ENCODE measurements around the gene GAB2.

GAB2 gene

GRCh38 chr11:78428773-78429172, 11.2 kb upstream of the GAB2 start:
- intact Hi-C loops (cut with DNase I), result no loop called here
- no peak for DNase-seq

GRCh38 chr11:78428266-78428636, 10.6 kb upstream of the GAB2 start:
- DNase-seq, result no peak
- intact Hi-C loops (cut with DNase I), result no loop called here

GRCh38 chr11:78427615-78428265, 10.1 kb upstream of the GAB2 start:
- DNase-seq, result no peak
- intact Hi-C loops (cut with DNase I), result no loop called here

- intact Hi-C loops (cut with DNase I), result no loop called here
- no peak for DNase-seq
Measured at GRCh38 chr11:78426845-78427244, 9.2 kb upstream of the GAB2 start.

GRCh38 chr11:78425399-78426070, 7.9 kb upstream of the GAB2 start:
- intact Hi-C loops (cut with DNase I), result no loop called here
- no peak for DNase-seq

- intact Hi-C loops (cut with DNase I), result loop anchor here (5.0 kb wide), 1 partner anchor 138 kb away; no protein-coding TSS in a partner anchor
- DNase-seq, result peak in 1 of 10 donors; percentile 22
Measured at GRCh38 chr11:78424334-78425270, 7.0 kb upstream of the GAB2 start.

- intact Hi-C loops (cut with DNase I), result loop anchor here (5.0 kb wide), 1 partner anchor 139 kb away; no protein-coding TSS in a partner anchor
Measured at GRCh38 chr11:78423241-78423640, 5.6 kb upstream of the GAB2 start.

GRCh38 chr11:78420796-78421209, 3.2 kb upstream of the GAB2 start:
- peak in 3 of 10 donors; percentile 28 to 85 (median 62) for DNase-seq

More at GRCh38 chr11:78423241-78423640, 5.6 kb upstream of the GAB2 start:
- no peak for DNase-seq

GRCh38 chr11:78420255-78420764, 2.7 kb upstream of the GAB2 start:
- intact Hi-C loops (cut with DNase I), result loop anchor here (1.0 to 5.0 kb wide), 2 partner anchors 142 to 193 kb away; no protein-coding TSS in a partner anchor
- peak; percentile 45 to 96 (median 80) for DNase-seq

More at GRCh38 chr11:78420796-78421209, 3.2 kb upstream of the GAB2 start:
- intact Hi-C loops (cut with DNase I), result loop anchor here (1.0 to 5.0 kb wide), 2 partner anchors 141 to 194 kb away; no protein-coding TSS in a partner anchor

GRCh38 chr11:78419327-78419726, 1.7 kb upstream of the GAB2 start:
- intact Hi-C loops (cut with DNase I), result loop anchor here (5.0 kb wide), 2 partner anchors 67 to 153 kb away; partner anchors contain the start of gene NARS2
- peak in 1 of 10 donors; percentile 25 for DNase-seq

GRCh38 chr11:78418584-78419211, 1.1 kb upstream of the GAB2 start:
- intact Hi-C loops (cut with DNase I), result loop anchor here (5.0 kb wide), 2 partner anchors 66 to 154 kb away; partner anchors contain the start of gene NARS2
- no peak for DNase-seq

GRCh38 chr11:78417888-78418583, 416 bp upstream of the GAB2 start:
- intact Hi-C loops (cut with DNase I), result loop anchor here (5.0 kb wide), 2 partner anchors 66 to 154 kb away; partner anchors contain the start of gene NARS2
- peak; percentile 66 to 98 (median 84) for DNase-seq

- peak; percentile 69 to 97 (median 85) for DNase-seq
- intact Hi-C loops (cut with DNase I), result loop anchor here (5.0 kb wide), 2 partner anchors 64 to 156 kb away; partner anchors contain the start of gene NARS2
Measured at GRCh38 chr11:78416285-78417174, 1.1 kb downstream of the GAB2 start.

- DNase-seq, result no peak
- intact Hi-C loops (cut with DNase I), result loop anchor here (5.0 kb wide), 2 partner anchors 63 to 157 kb away; partner anchors contain the start of gene NARS2
Measured at GRCh38 chr11:78415338-78415737, 2.3 kb downstream of the GAB2 start.

- no peak for DNase-seq
- intact Hi-C loops (cut with DNase I), result loop anchor here (5.0 kb wide), 2 partner anchors 62 to 158 kb away; partner anchors contain the start of gene NARS2
Measured at GRCh38 chr11:78414321-78415051, 3.1 kb downstream of the GAB2 start.

GRCh38 chr11:78408619-78409018, 9.0 kb downstream of the GAB2 start:
- DNase-seq, result no peak
- intact Hi-C loops (cut with DNase I), result no loop called here

- DNase-seq, result no peak
Measured at GRCh38 chr11:78406568-78407196, 10.9 kb downstream of the GAB2 start.

More at GRCh38 chr11:78406568-78407196, 10.9 kb downstream of the GAB2 start:
- intact Hi-C loops (cut with DNase I), result no loop called here
